B cell (primary cell): ENCODE results near the gene DEFB124.

Experiments
- EZH2 ChIP-seq: IDR thresholded peaks from 2 replicates; pipeline ENCODE4 v1.6.1; 2012; ENCODE audit warnings: borderline replicate concordance, low read depth, mild to moderate bottlenecking, moderate library complexity, low read length; ENCODE audit not compliant: insufficient read depth, poor library complexity, severe bottlenecking
- TF ChIP-seq, protein P1 (sequence below): fragments of 200-600 bp; IDR thresholded peaks from one replicate; pipeline ENCODE4 v1.8.0; 2022; ENCODE audit warnings: antibody characterized with exemption, mild to moderate bottlenecking

DNA sequence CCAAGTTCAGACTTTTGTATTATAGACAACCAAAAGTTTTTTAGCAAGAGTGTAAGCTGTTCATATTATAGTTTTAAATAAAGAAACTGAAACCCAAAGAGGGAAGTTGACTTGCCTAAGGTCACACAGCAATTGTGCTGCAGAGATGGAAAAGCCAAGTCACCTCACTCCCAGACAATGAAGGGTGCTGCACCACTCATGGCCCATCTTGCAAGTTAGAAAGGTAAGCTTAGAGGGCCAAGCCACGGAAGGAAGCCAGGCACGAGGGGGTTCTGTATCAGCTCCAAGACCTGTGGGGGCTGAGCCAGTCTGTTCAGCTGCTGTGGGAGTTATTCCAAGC is 860 bp downstream of the DEFB124 start:
- TF ChIP-seq EZH2: no peak
- TF ChIP-seq, protein P1, sequence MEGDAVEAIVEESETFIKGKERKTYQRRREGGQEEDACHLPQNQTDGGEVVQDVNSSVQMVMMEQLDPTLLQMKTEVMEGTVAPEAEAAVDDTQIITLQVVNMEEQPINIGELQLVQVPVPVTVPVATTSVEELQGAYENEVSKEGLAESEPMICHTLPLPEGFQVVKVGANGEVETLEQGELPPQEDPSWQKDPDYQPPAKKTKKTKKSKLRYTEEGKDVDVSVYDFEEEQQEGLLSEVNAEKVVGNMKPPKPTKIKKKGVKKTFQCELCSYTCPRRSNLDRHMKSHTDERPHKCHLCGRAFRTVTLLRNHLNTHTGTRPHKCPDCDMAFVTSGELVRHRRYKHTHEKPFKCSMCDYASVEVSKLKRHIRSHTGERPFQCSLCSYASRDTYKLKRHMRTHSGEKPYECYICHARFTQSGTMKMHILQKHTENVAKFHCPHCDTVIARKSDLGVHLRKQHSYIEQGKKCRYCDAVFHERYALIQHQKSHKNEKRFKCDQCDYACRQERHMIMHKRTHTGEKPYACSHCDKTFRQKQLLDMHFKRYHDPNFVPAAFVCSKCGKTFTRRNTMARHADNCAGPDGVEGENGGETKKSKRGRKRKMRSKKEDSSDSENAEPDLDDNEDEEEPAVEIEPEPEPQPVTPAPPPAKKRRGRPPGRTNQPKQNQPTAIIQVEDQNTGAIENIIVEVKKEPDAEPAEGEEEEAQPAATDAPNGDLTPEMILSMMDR: no peak
